ENCODE data around the gene TSLP.
A peak's percentile ranks its signal among the peaks of the same experiment; 100 is the strongest.

The TSLP gene

DNA sequence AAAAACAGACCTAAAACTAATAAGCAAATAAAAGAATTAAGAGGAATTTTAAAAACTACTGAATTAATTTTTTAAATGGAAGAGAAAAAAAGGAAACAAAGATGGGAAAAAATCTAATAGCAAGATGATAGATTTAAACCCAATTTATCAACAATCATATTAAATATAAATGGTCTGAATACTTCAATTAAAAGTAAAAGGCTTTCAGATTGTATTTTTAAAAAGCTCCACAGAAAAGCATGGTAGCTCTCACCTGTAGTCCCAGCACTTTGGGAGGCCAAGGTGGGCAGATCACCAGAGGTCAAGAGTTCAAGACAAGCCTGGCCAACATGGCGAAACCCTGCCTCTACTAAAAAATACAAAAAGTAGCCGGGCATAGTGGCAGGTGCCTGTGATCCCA, 11.3 kb upstream of the TSLP start:
- DNase-seq (ENCODE audit: low read depth): no peak
- no peak overlapping the region for H3K4me3 ChIP-seq (ENCODE audit: low read depth, low read length)
- no peak for TF ChIP-seq POLR2A (IDR thresholded peaks at IDR 0.05; ENCODE audit: extremely low read depth, insufficient read length)
- TF ChIP-seq, protein P1, sequence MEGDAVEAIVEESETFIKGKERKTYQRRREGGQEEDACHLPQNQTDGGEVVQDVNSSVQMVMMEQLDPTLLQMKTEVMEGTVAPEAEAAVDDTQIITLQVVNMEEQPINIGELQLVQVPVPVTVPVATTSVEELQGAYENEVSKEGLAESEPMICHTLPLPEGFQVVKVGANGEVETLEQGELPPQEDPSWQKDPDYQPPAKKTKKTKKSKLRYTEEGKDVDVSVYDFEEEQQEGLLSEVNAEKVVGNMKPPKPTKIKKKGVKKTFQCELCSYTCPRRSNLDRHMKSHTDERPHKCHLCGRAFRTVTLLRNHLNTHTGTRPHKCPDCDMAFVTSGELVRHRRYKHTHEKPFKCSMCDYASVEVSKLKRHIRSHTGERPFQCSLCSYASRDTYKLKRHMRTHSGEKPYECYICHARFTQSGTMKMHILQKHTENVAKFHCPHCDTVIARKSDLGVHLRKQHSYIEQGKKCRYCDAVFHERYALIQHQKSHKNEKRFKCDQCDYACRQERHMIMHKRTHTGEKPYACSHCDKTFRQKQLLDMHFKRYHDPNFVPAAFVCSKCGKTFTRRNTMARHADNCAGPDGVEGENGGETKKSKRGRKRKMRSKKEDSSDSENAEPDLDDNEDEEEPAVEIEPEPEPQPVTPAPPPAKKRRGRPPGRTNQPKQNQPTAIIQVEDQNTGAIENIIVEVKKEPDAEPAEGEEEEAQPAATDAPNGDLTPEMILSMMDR (IDR thresholded peaks at IDR 0.05; ENCODE audit: low read depth, low read length): no peak
- TF ChIP-seq, protein P2, sequence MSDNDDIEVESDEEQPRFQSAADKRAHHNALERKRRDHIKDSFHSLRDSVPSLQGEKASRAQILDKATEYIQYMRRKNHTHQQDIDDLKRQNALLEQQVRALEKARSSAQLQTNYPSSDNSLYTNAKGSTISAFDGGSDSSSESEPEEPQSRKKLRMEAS (IDR thresholded peaks at IDR 0.05; ENCODE audit: low read depth, low read length): no peak
- no peak for TF ChIP-seq MYC (IDR thresholded peaks at IDR 0.05; ENCODE audit: low read depth, low read length)

DNA sequence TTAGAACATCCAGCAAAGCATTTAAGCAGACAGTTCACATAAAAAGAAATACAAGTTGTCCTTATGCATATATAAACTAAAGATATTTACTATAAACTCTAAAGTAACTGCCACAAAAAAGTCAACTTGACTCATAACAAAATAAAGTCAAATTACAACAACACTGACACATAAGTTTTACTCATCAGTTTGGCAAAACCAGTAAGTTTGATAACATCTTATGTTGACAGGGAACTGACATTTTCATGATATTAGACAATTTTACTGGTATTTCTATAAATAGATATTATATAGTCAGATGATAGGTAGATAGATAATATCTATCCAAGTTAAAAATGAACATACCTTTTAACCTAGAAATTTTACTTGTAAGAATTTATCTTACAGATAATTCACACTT, 9.9 kb upstream of the TSLP start:
- TF ChIP-seq MYC (IDR thresholded peaks at IDR 0.05; ENCODE audit: low read depth, low read length) (no peak), POLR2A (IDR thresholded peaks at IDR 0.05; ENCODE audit: extremely low read depth, insufficient read length) (no peak)
- TF ChIP-seq, protein P1 (IDR thresholded peaks at IDR 0.05; ENCODE audit: low read depth, low read length): no peak
- TF ChIP-seq, protein P2 (IDR thresholded peaks at IDR 0.05; ENCODE audit: low read depth, low read length): no peak
- no peak for DNase-seq (ENCODE audit: low read depth)
- H3K4me3 ChIP-seq (ENCODE audit: low read depth, low read length): no peak overlapping the region

DNA sequence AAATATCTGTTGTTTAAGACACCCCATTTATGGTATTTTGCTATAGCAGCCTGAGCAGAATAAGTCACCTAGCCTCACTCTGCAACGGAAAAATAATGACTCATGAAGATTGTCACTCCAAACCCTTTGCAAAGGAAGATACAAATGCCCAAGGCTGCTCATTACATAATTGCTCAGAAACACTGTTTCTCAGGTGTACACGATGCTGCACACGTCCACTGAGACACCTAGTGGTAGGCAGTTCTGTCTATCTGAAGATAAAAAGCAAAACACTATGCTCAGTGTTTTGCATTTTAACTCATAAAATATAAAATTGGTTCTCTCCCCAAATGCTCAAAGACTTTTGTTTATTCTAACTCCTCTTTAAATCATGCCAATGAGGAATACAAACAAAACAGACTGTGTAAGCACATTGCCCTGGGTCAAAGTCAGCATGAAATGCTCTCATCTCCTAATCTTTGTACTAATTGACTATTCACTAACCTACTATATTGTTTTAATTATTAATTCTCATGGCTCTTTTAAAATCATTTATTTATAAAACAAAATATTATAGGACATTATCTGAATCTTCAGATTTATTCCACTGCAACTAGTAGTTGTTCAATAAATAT, 7.7 kb upstream of the TSLP start:
- no peak for DNase-seq (ENCODE audit: low read depth)
- TF ChIP-seq, protein P1 (IDR thresholded peaks at IDR 0.05; ENCODE audit: low read depth, low read length): peak; percentile 5
- no peak for TF ChIP-seq POLR2A (IDR thresholded peaks at IDR 0.05; ENCODE audit: extremely low read depth, insufficient read length)
- no peak overlapping the region for H3K4me3 ChIP-seq (ENCODE audit: low read depth, low read length)

DNA sequence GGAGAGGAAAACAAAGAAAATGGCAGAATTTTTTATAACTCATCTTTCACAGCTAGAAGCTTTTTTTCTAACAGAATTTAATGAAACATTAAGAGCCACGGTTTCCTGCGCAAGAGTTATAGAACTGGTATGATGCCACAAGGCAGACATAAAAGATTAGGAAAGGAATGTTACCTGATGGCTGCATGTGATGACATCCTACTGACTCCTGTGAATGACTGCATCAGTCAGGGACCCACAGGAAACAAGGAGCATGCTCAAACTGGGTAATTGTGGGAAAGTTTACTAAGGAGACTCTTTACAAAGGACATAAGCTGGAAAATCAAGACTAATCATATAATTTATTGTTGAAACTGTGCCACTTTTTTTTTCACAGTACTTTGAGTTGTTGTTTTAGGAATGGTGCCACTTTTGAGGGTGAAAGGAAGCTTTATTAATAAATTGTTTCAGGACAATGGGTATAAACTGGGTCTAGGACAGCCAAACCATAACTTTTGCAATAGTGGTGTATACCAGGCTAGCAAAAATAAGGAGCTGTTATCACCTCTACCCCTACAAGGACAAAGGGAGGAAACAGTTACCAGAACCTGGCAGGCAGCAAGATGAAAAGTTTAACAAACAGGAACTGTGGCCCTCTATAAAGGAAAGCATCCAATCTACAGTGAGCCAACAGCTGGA, 5.1 kb upstream of the TSLP start:
- no peak overlapping the region for H3K4me3 ChIP-seq (ENCODE audit: low read depth, low read length)
- DNase-seq (ENCODE audit: low read depth): no peak
- TF ChIP-seq, protein P2 (IDR thresholded peaks at IDR 0.05; ENCODE audit: low read depth, low read length): no peak
- TF ChIP-seq, protein P1 (IDR thresholded peaks at IDR 0.05; ENCODE audit: low read depth, low read length): no peak
- no peak for TF ChIP-seq POLR2A (IDR thresholded peaks at IDR 0.05; ENCODE audit: extremely low read depth, insufficient read length)

DNA sequence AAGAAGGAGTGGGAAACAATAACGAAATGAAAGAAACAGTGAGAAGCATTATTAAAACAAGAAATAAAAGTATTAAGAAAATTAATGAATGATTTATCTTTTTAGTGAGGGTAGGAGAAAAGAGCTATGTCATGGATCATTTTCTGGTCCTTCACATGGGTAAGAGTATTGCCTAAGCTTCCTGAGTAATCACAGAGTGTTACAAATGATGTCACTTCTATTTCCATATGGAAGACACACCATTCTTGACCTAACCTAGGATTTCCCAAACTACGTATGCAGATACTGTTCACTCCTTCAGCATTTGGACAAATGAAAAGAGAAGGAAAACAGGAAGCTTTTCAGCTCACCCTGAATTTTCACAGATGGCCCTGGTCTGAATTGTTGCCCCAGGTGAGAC, 3.3 kb upstream of the TSLP start:
- H3K4me3 ChIP-seq (ENCODE audit: low read depth, low read length): no peak overlapping the region
- no peak for DNase-seq (ENCODE audit: low read depth)
- TF ChIP-seq, protein P2 (IDR thresholded peaks at IDR 0.05; ENCODE audit: low read depth, low read length): no peak
- no peak for TF ChIP-seq POLR2A (IDR thresholded peaks at IDR 0.05; ENCODE audit: extremely low read depth, insufficient read length)
- no peak for TF ChIP-seq MYC (IDR thresholded peaks at IDR 0.05; ENCODE audit: low read depth, low read length)
- TF ChIP-seq, protein P1 (IDR thresholded peaks at IDR 0.05; ENCODE audit: low read depth, low read length): no peak

All from NB4 (cell line).